ENCODE data around the gene LSM5.

GRCh38 chr7:32531402-32531801 lies 41.2 kb upstream of the LSM5 start:
- no peak for TF ChIP-seq POLR2A (IDR thresholded peaks at IDR 0.05)
- TF ChIP-seq, protein P1, sequence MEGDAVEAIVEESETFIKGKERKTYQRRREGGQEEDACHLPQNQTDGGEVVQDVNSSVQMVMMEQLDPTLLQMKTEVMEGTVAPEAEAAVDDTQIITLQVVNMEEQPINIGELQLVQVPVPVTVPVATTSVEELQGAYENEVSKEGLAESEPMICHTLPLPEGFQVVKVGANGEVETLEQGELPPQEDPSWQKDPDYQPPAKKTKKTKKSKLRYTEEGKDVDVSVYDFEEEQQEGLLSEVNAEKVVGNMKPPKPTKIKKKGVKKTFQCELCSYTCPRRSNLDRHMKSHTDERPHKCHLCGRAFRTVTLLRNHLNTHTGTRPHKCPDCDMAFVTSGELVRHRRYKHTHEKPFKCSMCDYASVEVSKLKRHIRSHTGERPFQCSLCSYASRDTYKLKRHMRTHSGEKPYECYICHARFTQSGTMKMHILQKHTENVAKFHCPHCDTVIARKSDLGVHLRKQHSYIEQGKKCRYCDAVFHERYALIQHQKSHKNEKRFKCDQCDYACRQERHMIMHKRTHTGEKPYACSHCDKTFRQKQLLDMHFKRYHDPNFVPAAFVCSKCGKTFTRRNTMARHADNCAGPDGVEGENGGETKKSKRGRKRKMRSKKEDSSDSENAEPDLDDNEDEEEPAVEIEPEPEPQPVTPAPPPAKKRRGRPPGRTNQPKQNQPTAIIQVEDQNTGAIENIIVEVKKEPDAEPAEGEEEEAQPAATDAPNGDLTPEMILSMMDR (IDR thresholded peaks at IDR 0.05): no peak

Data from ovary (tissue), 3 donors.